ENCODE results near the gene TBC1D14. TPM values are rescaled to one million over a fixed set of nuclear protein-coding genes. Genes with fewer than 3 reads are reported as not detected.

Gene TBC1D14
- total and polyA plus RNA-seq, 2 of the 4 experiments (the other 2 are of a cell fraction), result 31.7 to 40.7 TPM

GRCh38 chr4:7009564-7009963, 99.9 kb downstream of the TBC1D14 start:
- intact Hi-C loops (cut with micrococcal nuclease) (no loop called here), in situ Hi-C loops (cut with MboI; ENCODE audit: low sequenced_read_pairs) (no loop called here), dilution Hi-C loops (cut with HindIII; ENCODE audit: low sequenced_read_pairs, unreplicated experiment) (no loop called here)
- Histone ChIP-seq H3K4me1 (ENCODE audit: control insufficient read depth, insufficient read depth, low read length) (peaks cover 2% of the 10 kb centered on the region; the same call in 1 of the 2 replicates), H3K36me3 (ENCODE audit: control insufficient read depth, insufficient read depth, low read length) (peaks cover 38% of the 10 kb centered on the region), H4K8ac (ENCODE audit: low read depth in 2 of 2, low read length in 2 of 2) (no peak overlapping the region), H2BK20ac (ENCODE audit: low read depth, low read length) (no peak overlapping the region), H4K91ac (ENCODE audit: insufficient read depth, low read depth, low read length) (no peak overlapping the region), H2AK9ac (replicated peaks; ENCODE audit: low read depth, low read length, poor library complexity) (no peak overlapping the region), H2AK5ac (ENCODE audit: low read depth, low read length) (no peak overlapping the region), H3K79me1 (ENCODE audit: low read depth in 1 of 2, low read length in 2 of 2) (peaks cover 9 to 14% of the 10 kb centered on the region in 2 experiments; a peak in 2 of 4 replicates), H2BK120ac (ENCODE audit: low read depth, low read length) (no peak overlapping the region), H3K4me2 (ENCODE audit: low read depth, low read length) (no peak overlapping the region), H3K9ac (ENCODE audit: low read depth, low read length) (no peak overlapping the region), H3K27me3 (ENCODE audit: control insufficient read depth, insufficient read depth, low read length) (no peaks in the 10 kb centered on the region), H3K27ac (ENCODE audit: insufficient read depth, low read length) (no peak overlapping the region), H4K20me1 (ENCODE audit: insufficient read depth, low read length) (no peaks in the 10 kb centered on the region), H3K9me3 (ENCODE audit: control insufficient read depth, insufficient read depth, low read length) (no peaks in the 10 kb centered on the region), H3K18ac (ENCODE audit: low read depth, low read length) (no peak overlapping the region), H2BK5ac (ENCODE audit: low read depth, low read length, poor library complexity, severe bottlenecking) (no peak overlapping the region), H3K56ac (ENCODE audit: extremely low read depth, insufficient read depth, low read length) (no peak overlapping the region), H2AFZ (replicated peaks; ENCODE audit: low read length, poor library complexity) (no peak overlapping the region), H3K4me3 (ENCODE audit: insufficient read depth, low read depth, low read length) (no peak overlapping the region), H2BK15ac (ENCODE audit: low read depth, low read length) (no peak overlapping the region), H3K14ac (replicated peaks; ENCODE audit: low read depth, low read length) (no peak overlapping the region), H4K5ac (ENCODE audit: low read depth, low read length) (no peak overlapping the region), H3K4ac (ENCODE audit: low read depth, low read length) (no peak overlapping the region), H3K9me1 (ENCODE audit: insufficient read depth, low read length) (no peaks in the 10 kb centered on the region), H3K23ac (ENCODE audit: low read depth, low read length) (no peak overlapping the region)
- no TSS peak for BruUV-seq (replicated peaks)
- ATAC-seq (ENCODE audit: low read depth), result no peak
- TF ChIP-seq CTCF (conservative IDR thresholded peaks at IDR 0.05; ENCODE audit: low read depth, low read length), result no peak
- no peak for TF ChIP-seq MAFK (IDR thresholded peaks at IDR 0.05; ENCODE audit: low read depth, low read length)
- no peak for TF ChIP-seq NFE2L2 (IDR thresholded peaks at IDR 0.05; ENCODE audit: low read depth, low read length)
- no peak for TF ChIP-seq USF2 (IDR thresholded peaks at IDR 0.05; ENCODE audit: low read depth, low read length)
- TF ChIP-seq FOS (IDR thresholded peaks at IDR 0.05; ENCODE audit: low read depth, low read length), result no peak
- ChIA-PET POLR2A (ENCODE audit: unreplicated experiment) (no interaction called here), CTCF (no interaction called here)
- no peak for DNase-seq
- 98% methylated on average over 4 of the region's 5 CpGs; no CpG with 5 or more reads in 1 of the 2 experiments for WGBS, 2 experiments (ENCODE audit: extremely low coverage in 2 of 2, insufficient read length in 1 of 2)
